ENCODE measurements around the gene TMOD3. TPM values are rescaled to one million over a fixed set of nuclear protein-coding genes. Genes with fewer than 3 reads are reported as not detected.

Gene TMOD3
- total and polyA plus RNA-seq, 2 of the 4 experiments (the other 2 are of a cell fraction), result 10.7 to 22.0 TPM

GRCh38 chr15:51814606-51815005, 14.8 kb upstream of the TMOD3 start:
- Histone ChIP-seq H2BK5ac (ENCODE audit: low read depth, low read length, poor library complexity, severe bottlenecking) (no peak overlapping the region), H3K4ac (ENCODE audit: low read depth, low read length) (no peak overlapping the region), H3K14ac (replicated peaks; ENCODE audit: low read depth, low read length) (no peak overlapping the region), H4K91ac (ENCODE audit: insufficient read depth, low read depth, low read length) (no peak overlapping the region), H3K9me3 (ENCODE audit: control insufficient read depth, insufficient read depth, low read length) (no peaks in the 10 kb centered on the region), H2BK20ac (ENCODE audit: low read depth, low read length) (no peak overlapping the region), H3K9me1 (ENCODE audit: insufficient read depth, low read length) (no peaks in the 10 kb centered on the region), H3K23ac (ENCODE audit: low read depth, low read length) (no peak overlapping the region), H2AFZ (replicated peaks; ENCODE audit: low read length, poor library complexity) (no peak overlapping the region), H2AK5ac (ENCODE audit: low read depth, low read length) (no peak overlapping the region), H3K56ac (ENCODE audit: extremely low read depth, insufficient read depth, low read length) (no peak overlapping the region), H2BK15ac (ENCODE audit: low read depth, low read length) (no peak overlapping the region), H4K8ac (ENCODE audit: low read depth in 2 of 2, low read length in 2 of 2) (no peak overlapping the region), H4K20me1 (ENCODE audit: insufficient read depth, low read length) (no peaks in the 10 kb centered on the region), H3K79me1 (ENCODE audit: low read depth in 1 of 2, low read length in 2 of 2) (no peaks in the 10 kb centered on the region), H3K27ac (ENCODE audit: insufficient read depth, low read length) (no peak overlapping the region), H3K27me3 (ENCODE audit: control insufficient read depth, insufficient read depth, low read length) (no peaks in the 10 kb centered on the region), H3K4me3 (ENCODE audit: insufficient read depth, low read depth, low read length) (no peak overlapping the region), H3K9ac (ENCODE audit: low read depth, low read length) (no peak overlapping the region), H3K18ac (ENCODE audit: low read depth, low read length) (no peak overlapping the region), H2AK9ac (replicated peaks; ENCODE audit: low read depth, low read length, poor library complexity) (no peak overlapping the region), H3K4me2 (ENCODE audit: low read depth, low read length) (no peak overlapping the region), H4K5ac (ENCODE audit: low read depth, low read length) (no peak overlapping the region), H2BK120ac (ENCODE audit: low read depth, low read length) (no peak overlapping the region), H3K4me1 (ENCODE audit: control insufficient read depth, insufficient read depth, low read length) (peaks cover 1% of the 10 kb centered on the region; the same call in 1 of the 2 replicates), H3K36me3 (ENCODE audit: control insufficient read depth, insufficient read depth, low read length) (no peaks in the 10 kb centered on the region)
- POLR2A ChIA-PET (ENCODE audit: unreplicated experiment), result no interaction called here
- WGBS, 2 experiments (ENCODE audit: extremely low coverage in 2 of 2, insufficient read length in 1 of 2), result 67% methylated on average over 2 of the region's 3 CpGs; no CpG with 5 or more reads in 1 of the 2 experiments
- in situ Hi-C loops (cut with MboI; ENCODE audit: low sequenced_read_pairs), result no loop called here
- TF ChIP-seq MAFK (IDR thresholded peaks at IDR 0.05; ENCODE audit: low read depth, low read length) (no peak), RAD21 (IDR thresholded peaks at IDR 0.05; ENCODE audit: low read length) (no peak), CTCF (conservative IDR thresholded peaks at IDR 0.05; ENCODE audit: low read depth, low read length) (no peak), FOS (IDR thresholded peaks at IDR 0.05; ENCODE audit: low read depth, low read length) (no peak), POLR2A (IDR thresholded peaks at IDR 0.05; ENCODE audit: low read depth, low read length) (no peak)
- CTCF ChIA-PET, result no interaction called here
- dilution Hi-C loops (cut with HindIII; ENCODE audit: low sequenced_read_pairs, unreplicated experiment), result no loop called here
- intact Hi-C loops (cut with micrococcal nuclease), result no loop called here
- ATAC-seq (ENCODE audit: low read depth), result no peak
- BruUV-seq (replicated peaks), result no TSS peak
- DNase-seq, result no peak

All from IMR-90 (cell line).